CD4-positive, alpha-beta T cell treated with Interleukin-17A for 1 hour (primary cell): Measurements from ENCODE around the gene SLC2A10.

Source experiments
- DNase-seq: peaks from one replicate; pipeline ENCODE4 v3.0.0-alpha.2; 2020

Gene SLC2A10

GRCh38 chr20:46739431-46740213 lies 30.2 kb downstream of the SLC2A10 start:
- DNase-seq, result no peak

GRCh38 chr20:46740214-46740609 lies 30.8 kb downstream of the SLC2A10 start:
- DNase-seq, result no peak

GRCh38 chr20:46741924-46742668 lies 32.6 kb downstream of the SLC2A10 start:
- no peak for DNase-seq

- DNase-seq, result no peak
Measured at GRCh38 chr20:46742669-46743045, 33.2 kb downstream of the SLC2A10 start.

- DNase-seq, result no peak
Measured at GRCh38 chr20:46743088-46743487, 33.6 kb downstream of the SLC2A10 start.

GRCh38 chr20:46746956-46747526 lies 37.6 kb downstream of the SLC2A10 start:
- no peak for DNase-seq

GRCh38 chr20:46749147-46749546 lies 39.7 kb downstream of the SLC2A10 start:
- no peak for DNase-seq

GRCh38 chr20:46751856-46752255 lies 42.4 kb downstream of the SLC2A10 start:
- DNase-seq, result no peak

GRCh38 chr20:46752728-46753127 lies 43.3 kb downstream of the SLC2A10 start:
- peak; percentile 40 for DNase-seq

GRCh38 chr20:46755483-46756413 lies 46.3 kb downstream of the SLC2A10 start:
- DNase-seq, result no peak

GRCh38 chr20:46756419-46756818 lies 47.0 kb downstream of the SLC2A10 start:
- no peak for DNase-seq

GRCh38 chr20:46757135-46757534 lies 47.7 kb downstream of the SLC2A10 start:
- DNase-seq, result no peak

- DNase-seq, result peak; percentile 65
Measured at GRCh38 chr20:46757754-46758678, 48.6 kb downstream of the SLC2A10 start.

- no peak for DNase-seq
Measured at GRCh38 chr20:46758929-46759669, 49.6 kb downstream of the SLC2A10 start.

- no peak for DNase-seq
Measured at GRCh38 chr20:46761566-46761965, 52.1 kb downstream of the SLC2A10 start.

GRCh38 chr20:46764068-46764467 lies 54.6 kb downstream of the SLC2A10 start:
- no peak for DNase-seq

- DNase-seq, result no peak
Measured at GRCh38 chr20:46765506-46766120, 56.2 kb downstream of the SLC2A10 start.

- no peak for DNase-seq
Measured at GRCh38 chr20:46767127-46767761, 57.8 kb downstream of the SLC2A10 start.

- DNase-seq, result no peak
Measured at GRCh38 chr20:46770330-46771194, 61.1 kb downstream of the SLC2A10 start.
